IMR-90 (cell line): ENCODE results near the gene SESN1. TPM values are rescaled to one million over a fixed set of nuclear protein-coding genes. Genes with fewer than 3 reads are reported as not detected.

Experiments used
- ATAC-seq: fragments of 200-7000 bp; cut with Tn5 transposase; 2 replicates; pipeline ENCODE4 v1.9.1; 2020; ENCODE audit warnings: low read depth, mild to moderate bottlenecking, moderate library complexity
- BruUV-seq: library from RNA; stranded (reverse); fragments of 400-500 nt; replicated peaks from 2 replicates; lab custom pipeline; 2021; lab: Mats Ljungman, UMichigan
- CTCF ChIA-PET: fragments of 300-600 bp; formaldehyde crosslinking; extraction: SDS; loops from one replicate; lab custom pipeline; 2021; ENCODE audit warnings: antibody characterized with exemption; lab: Yijun Ruan, JAX
- POLR2A ChIA-PET: fragments of 300-600 bp; sonication (Branson Sonifier 250); formaldehyde crosslinking; loops from one replicate; lab custom pipeline; 2022; ENCODE audit warnings: antibody characterized with exemption; ENCODE audit not compliant: unreplicated experiment; lab: Charles Lee
- DNase-seq: peaks from one replicate; pipeline ENCODE4 v3.0.0; 2013
- H2AFZ ChIP-seq: replicated peaks from 2 replicates; pipeline ENCODE3; 2013; ENCODE audit warnings: low read length, mild to moderate bottlenecking; ENCODE audit not compliant: poor library complexity
- H2AK5ac ChIP-seq: 2 replicates; pipeline ENCODE4 v1.6.1; 2013; ENCODE audit warnings: low read depth, low read length, inconsistent platforms
- H2AK9ac ChIP-seq: replicated peaks from 2 replicates; pipeline ENCODE3; 2013; ENCODE audit warnings: mild to moderate bottlenecking, low read depth, low read length, moderate library complexity; ENCODE audit not compliant: poor library complexity
- H2BK120ac ChIP-seq: 2 replicates; pipeline ENCODE4 v1.6.1; 2013; ENCODE audit warnings: low read depth, low read length, inconsistent platforms
- H2BK15ac ChIP-seq: 3 replicates; pipeline ENCODE4 v1.6.1; 2013; ENCODE audit warnings: low read depth, low read length, inconsistent platforms
- H2BK20ac ChIP-seq: 2 replicates; pipeline ENCODE4 v1.6.1; 2013; ENCODE audit warnings: low read depth, mild to moderate bottlenecking, inconsistent platforms, low read length, moderate library complexity
- H2BK5ac ChIP-seq: 2 replicates; pipeline ENCODE4 v1.6.1; 2013; ENCODE audit warnings: mild to moderate bottlenecking, low read depth, low read length, inconsistent platforms; ENCODE audit not compliant: poor library complexity, severe bottlenecking
- H3K14ac ChIP-seq: replicated peaks from 2 replicates; pipeline ENCODE4 v1.6.1; 2013; ENCODE audit warnings: low read depth, low read length, inconsistent platforms
- H3K18ac ChIP-seq: 2 replicates; pipeline ENCODE4 v1.6.1; 2013; ENCODE audit warnings: low read depth, low read length, control low read depth
- H3K23ac ChIP-seq: 2 replicates; pipeline ENCODE4 v1.6.1; 2013; ENCODE audit warnings: low read depth, low read length, inconsistent platforms
- H3K27ac ChIP-seq: 2 replicates; pipeline ENCODE4 v1.5.1; 2013; ENCODE audit warnings: mild to moderate bottlenecking, control low read depth, low read length; ENCODE audit not compliant: insufficient read depth
- H3K27me3 ChIP-seq: 2 replicates; pipeline ENCODE4 v1.6.1; 2013; ENCODE audit warnings: low read length; ENCODE audit not compliant: control insufficient read depth, insufficient read depth
- H3K36me3 ChIP-seq: 2 replicates; pipeline ENCODE4 v1.6.1; 2013; ENCODE audit warnings: low read length, mixed read lengths; ENCODE audit not compliant: control insufficient read depth, insufficient read depth
- H3K4ac ChIP-seq: 2 replicates; pipeline ENCODE4 v1.6.1; 2013; ENCODE audit warnings: low read depth, low read length, inconsistent platforms
- H3K4me1 ChIP-seq: 2 replicates; pipeline ENCODE4 v1.6.1; 2013; ENCODE audit warnings: low read length, mixed read lengths; ENCODE audit not compliant: control insufficient read depth, insufficient read depth
- H3K4me2 ChIP-seq: 2 replicates; pipeline ENCODE4 v1.6.1; 2013; ENCODE audit warnings: low read depth, mild to moderate bottlenecking, control low read depth, low read length, moderate library complexity
- H3K4me3 ChIP-seq: 2 replicates; pipeline ENCODE4 v1.5.1; 2013; ENCODE audit warnings: low read depth, mild to moderate bottlenecking, control low read depth, low read length, moderate library complexity; ENCODE audit not compliant: insufficient read depth
- H3K56ac ChIP-seq: 2 replicates; pipeline ENCODE4 v1.6.1; 2013; ENCODE audit warnings: low read length, inconsistent platforms; ENCODE audit not compliant: insufficient read depth; ENCODE audit errors: extremely low read depth
- H3K79me1 ChIP-seq, 2 experiments: 2 replicates each; pipeline ENCODE4 v1.6.1; 2013; ENCODE audit warnings: low read length in 2 of 2, inconsistent platforms in 1 of 2, low read depth in 1 of 2
- H3K9ac ChIP-seq: 2 replicates; pipeline ENCODE4 v1.6.1; 2013; ENCODE audit warnings: low read depth, low read length, control low read depth
- H3K9me1 ChIP-seq: 2 replicates; pipeline ENCODE4 v1.6.1; 2013; ENCODE audit warnings: low read length, inconsistent platforms; ENCODE audit not compliant: insufficient read depth
- H3K9me3 ChIP-seq: 2 replicates; pipeline ENCODE4 v1.6.1; 2013; ENCODE audit warnings: low read length; ENCODE audit not compliant: control insufficient read depth, insufficient read depth
- H4K20me1 ChIP-seq: 2 replicates; pipeline ENCODE4 v1.6.1; 2013; ENCODE audit warnings: low read length, inconsistent platforms; ENCODE audit not compliant: insufficient read depth
- H4K5ac ChIP-seq: 2 replicates; pipeline ENCODE4 v1.6.1; 2013; ENCODE audit warnings: mild to moderate bottlenecking, low read depth, low read length, control low read depth
- H4K8ac ChIP-seq, 2 experiments: 2 replicates each; pipeline ENCODE4 v1.6.1; 2013; ENCODE audit warnings: low read depth in 2 of 2, low read length in 2 of 2, control low read depth in 1 of 2, inconsistent platforms in 1 of 2
- H4K91ac ChIP-seq: 2 replicates; pipeline ENCODE4 v1.6.1; 2013; ENCODE audit warnings: low read depth, low read length, inconsistent platforms; ENCODE audit not compliant: insufficient read depth
- BHLHE40 ChIP-seq: fragments of 150-350 bp; IDR thresholded peaks from 2 replicates; pipeline ENCODE4 v1.6.1; 2016; ENCODE audit warnings: mild to moderate bottlenecking, low read depth, low read length
- CEBPB ChIP-seq: IDR thresholded peaks from 2 replicates; pipeline ENCODE4 v1.6.1; 2012; ENCODE audit warnings: low read depth, low read length, improper control_type of control experiment
- CHD1 ChIP-seq: IDR thresholded peaks from 2 replicates; pipeline ENCODE4 v1.6.1; 2012; ENCODE audit warnings: low read depth, low read length, improper control_type of control experiment
- CTCF ChIP-seq: conservative IDR thresholded peaks from 2 replicates; pipeline ENCODE4 v1.5.1; 2012; ENCODE audit warnings: mild to moderate bottlenecking, low read depth, low read length, improper control_type of control experiment
- ELK1 ChIP-seq: fragments of 150-350 bp; IDR thresholded peaks from 2 replicates; pipeline ENCODE4 v1.6.1; 2016; ENCODE audit warnings: low read depth, mild to moderate bottlenecking, low read length, moderate library complexity, borderline replicate concordance
- FOS ChIP-seq: fragments of 150-350 bp; IDR thresholded peaks from 2 replicates; pipeline ENCODE4 v1.6.1; 2016; ENCODE audit warnings: low read depth, low read length
- MAFK ChIP-seq: IDR thresholded peaks from 2 replicates; pipeline ENCODE4 v1.6.1; 2012; ENCODE audit warnings: low read depth, low read length, improper control_type of control experiment
- MAZ ChIP-seq: IDR thresholded peaks from 2 replicates; pipeline ENCODE4 v1.6.1; 2012; ENCODE audit warnings: low read depth, mild to moderate bottlenecking, low read length, improper control_type of control experiment, moderate library complexity, borderline replicate concordance
- MXI1 ChIP-seq: IDR thresholded peaks from 2 replicates; pipeline ENCODE4 v1.6.1; 2012; ENCODE audit warnings: low read depth, mild to moderate bottlenecking, low read length, moderate library complexity, borderline replicate concordance
- NFE2L2 ChIP-seq: fragments of 150-350 bp; IDR thresholded peaks from 2 replicates; pipeline ENCODE4 v1.6.1; 2016; ENCODE audit warnings: low read depth, mild to moderate bottlenecking, low read length
- POLR2A ChIP-seq: IDR thresholded peaks from 2 replicates; pipeline ENCODE4 v1.6.1; 2012; ENCODE audit warnings: mild to moderate bottlenecking, low read depth, low read length
- RAD21 ChIP-seq: IDR thresholded peaks from 2 replicates; pipeline ENCODE4 v1.6.1; 2012; ENCODE audit warnings: low read length, improper control_type of control experiment
- RCOR1 ChIP-seq: IDR thresholded peaks from 2 replicates; pipeline ENCODE4 v1.6.1; 2012; ENCODE audit warnings: mild to moderate bottlenecking, low read length, improper control_type of control experiment; ENCODE audit not compliant: insufficient replicate concordance
- RFX5 ChIP-seq: IDR thresholded peaks from 2 replicates; pipeline ENCODE4 v1.8.0; 2012; ENCODE audit warnings: low read depth, mild to moderate bottlenecking, low read length, moderate library complexity
- SMC3 ChIP-seq: fragments of 150-350 bp; IDR thresholded peaks from 2 replicates; pipeline ENCODE4 v1.6.1; 2016; ENCODE audit warnings: low read depth, mild to moderate bottlenecking, antibody characterized with exemption, low read length, moderate library complexity
- USF2 ChIP-seq: fragments of 150-350 bp; IDR thresholded peaks from 2 replicates; pipeline ENCODE4 v1.6.1; 2017; ENCODE audit warnings: mild to moderate bottlenecking, antibody characterized with exemption, low read length, low read depth
- WGBS, 2 experiments: methylation state at CpG; one replicate each; pipeline versions ENCODE4 v1.1.5 to v1.1.7; 2013; ENCODE audit warnings: missing lambda C conversion rate in 2 of 2; ENCODE audit not compliant: insufficient read length in 1 of 2; ENCODE audit errors: extremely low coverage in 2 of 2; 5-methylcytosine and 5-hydroxymethylcytosine counted together
- dilution Hi-C: fragments of 300-500 bp; cut with HindIII; formaldehyde crosslinking; loops from one replicate; pipeline ENCODE4 v1.14.3; 2018; ENCODE audit warnings: low sequenced_read_pairs; ENCODE audit not compliant: unreplicated experiment
- in situ Hi-C: fragments of 300-500 bp; cut with MboI; formaldehyde crosslinking; loops from 3 replicates; pipeline ENCODE4 v1.14.3; 2019; ENCODE audit warnings: low sequenced_read_pairs, inconsistent platforms, mixed read lengths
- intact Hi-C: fragments of 100-400 bp; cut with micrococcal nuclease; formaldehyde crosslinking; loops from 2 replicates; pipeline ENCODE4 v1.10.0; 2022
- polyA plus RNA-seq, 3 experiments: library from polyadenylated mRNA; depleted of rRNA; stranded (reverse); fragments of >200 nt; gene quantifications; 2 replicates each; pipeline ENCODE4 v1.2.3, GENCODE V29; 2012; ENCODE audit warnings: low replicate concordance in 1 of 3
- total RNA-seq: library from RNA; depleted of rRNA; stranded (reverse); fragments of >200 nt; gene quantifications from 2 replicates; pipeline ENCODE4 v1.2.3, GENCODE V29; 2012

Gene SESN1
- total and polyA plus RNA-seq, 2 of the 4 experiments (the other 2 are of a cell fraction), result 9.7 to 16.7 TPM

- Histone ChIP-seq H4K8ac (no peak overlapping the region), H3K9me1 (peaks cover 4% of the 10 kb centered on the region; the same call in 1 of the 2 replicates), H2AK9ac (no peak overlapping the region), H3K9ac (no peak overlapping the region), H4K91ac (no peak overlapping the region), H3K4me1 (peaks cover 1% of the 10 kb centered on the region; the same call in 1 of the 2 replicates), H3K9me3 (no peaks in the 10 kb centered on the region), H2AK5ac (no peak overlapping the region), H2AFZ (no peak overlapping the region), H3K56ac (no peak overlapping the region), H2BK15ac (no peak overlapping the region), H3K36me3 (no peaks in the 10 kb centered on the region), H4K5ac (no peak overlapping the region), H2BK5ac (no peak overlapping the region), H3K4ac (no peak overlapping the region), H3K79me1 (peaks cover 0 to 11% of the 10 kb centered on the region in 2 experiments; a peak in 3 of 4 replicates), H3K27me3 (no peaks in the 10 kb centered on the region), H4K20me1 (no peaks in the 10 kb centered on the region), H2BK120ac (no peak overlapping the region), H3K14ac (no peak overlapping the region), H3K4me3 (no peak overlapping the region), H3K18ac (no peak overlapping the region), H2BK20ac (no peak overlapping the region), H3K23ac (no peak overlapping the region), H3K27ac (no peak overlapping the region), H3K4me2 (no peak overlapping the region)
- TF ChIP-seq USF2 (no peak), CEBPB (no peak), RCOR1 (no peak), CTCF (no peak), RFX5 (no peak), MAFK (no peak), SMC3 (no peak), MAZ (no peak), ELK1 (no peak), POLR2A (no peak), MXI1 (no peak), RAD21 (no peak), CHD1 (no peak), BHLHE40 (no peak), FOS (no peak), NFE2L2 (no peak)
- ChIA-PET CTCF (interaction anchor here (0.8 kb wide), 1 partner anchor 7 kb away, joined by 3 read pairs; no protein-coding TSS in a partner anchor), POLR2A (no interaction called here)
- BruUV-seq, result no TSS peak
- dilution Hi-C loops (no loop called here), intact Hi-C loops (no loop called here), in situ Hi-C loops (no loop called here)
- DNase-seq (no peak), ATAC-seq (no peak)
- WGBS, 2 experiments, result no CpG with 5 or more reads among the region's 1 CpG
These were observed 13.6 kb downstream of the SESN1 start for GRCh38 chr6:109081026-109081425.
